ENCODE measurements around the gene SELENON.

DNA sequence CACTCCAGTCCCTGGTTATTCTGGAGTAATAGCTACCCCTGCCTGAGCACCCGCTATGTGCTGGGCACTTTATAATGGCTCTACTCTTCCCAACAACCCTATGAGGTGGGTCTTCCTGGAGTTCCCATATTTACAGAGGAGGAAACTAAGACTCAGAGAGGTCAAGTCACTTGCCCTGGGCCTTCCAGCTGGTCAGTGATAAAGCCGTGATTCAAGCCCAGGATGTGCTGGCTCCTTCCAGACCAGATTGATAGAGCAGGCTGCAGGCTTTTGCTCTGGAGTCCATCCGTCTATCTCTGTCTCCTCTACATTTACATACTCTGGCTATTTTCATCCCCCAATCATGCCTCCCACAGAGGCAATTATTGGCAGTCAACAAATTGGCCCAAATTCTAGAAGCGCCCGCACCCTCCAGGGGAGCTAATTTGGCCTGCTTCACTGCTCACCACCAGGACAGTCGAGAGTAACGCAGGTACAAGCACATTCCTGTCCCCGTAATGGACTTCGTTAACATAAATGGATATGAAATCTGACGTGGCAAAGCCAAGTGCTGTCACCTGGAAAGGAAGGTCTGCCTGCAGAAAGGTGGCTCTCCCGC is 39.8 kb upstream of the SELENON start:
- TF ChIP-seq, protein P1, sequence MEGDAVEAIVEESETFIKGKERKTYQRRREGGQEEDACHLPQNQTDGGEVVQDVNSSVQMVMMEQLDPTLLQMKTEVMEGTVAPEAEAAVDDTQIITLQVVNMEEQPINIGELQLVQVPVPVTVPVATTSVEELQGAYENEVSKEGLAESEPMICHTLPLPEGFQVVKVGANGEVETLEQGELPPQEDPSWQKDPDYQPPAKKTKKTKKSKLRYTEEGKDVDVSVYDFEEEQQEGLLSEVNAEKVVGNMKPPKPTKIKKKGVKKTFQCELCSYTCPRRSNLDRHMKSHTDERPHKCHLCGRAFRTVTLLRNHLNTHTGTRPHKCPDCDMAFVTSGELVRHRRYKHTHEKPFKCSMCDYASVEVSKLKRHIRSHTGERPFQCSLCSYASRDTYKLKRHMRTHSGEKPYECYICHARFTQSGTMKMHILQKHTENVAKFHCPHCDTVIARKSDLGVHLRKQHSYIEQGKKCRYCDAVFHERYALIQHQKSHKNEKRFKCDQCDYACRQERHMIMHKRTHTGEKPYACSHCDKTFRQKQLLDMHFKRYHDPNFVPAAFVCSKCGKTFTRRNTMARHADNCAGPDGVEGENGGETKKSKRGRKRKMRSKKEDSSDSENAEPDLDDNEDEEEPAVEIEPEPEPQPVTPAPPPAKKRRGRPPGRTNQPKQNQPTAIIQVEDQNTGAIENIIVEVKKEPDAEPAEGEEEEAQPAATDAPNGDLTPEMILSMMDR (IDR thresholded peaks at IDR 0.05): no peak
- no peak for TF ChIP-seq POLR2A (IDR thresholded peaks at IDR 0.05)

All from adrenal gland (tissue), 5 donors.